SK-N-SH treated with all-trans-retinoic acid at 6 μM for 48 hours (cell line): Measurements from ENCODE around the gene ACTR5.

Experiments
- ATAC-seq: fragments of 200-7000 bp; cut with Tn5 transposase; 3 replicates; pipeline ENCODE4 v1.9.1; 2020; ENCODE audit warnings: mild to moderate bottlenecking, moderate library complexity
- ARNTL ChIP-seq: fragments of 450-650 bp; formaldehyde crosslinking; IDR thresholded peaks from 2 replicates; pipeline ENCODE4 v1.5.0; 2020; ENCODE audit warnings: low read depth, mild to moderate bottlenecking, moderate library complexity, borderline replicate concordance
- BACH2 ChIP-seq: fragments of 250-450 bp; sonication (Bioruptor Pico); IDR thresholded peaks from 2 replicates; pipeline ENCODE4 v1.9.0; 2021; ENCODE audit warnings: mild to moderate bottlenecking, borderline replicate concordance
- CREB5 ChIP-seq: fragments of 250-450 bp; sonication (Bioruptor Pico); IDR thresholded peaks from 2 replicates; pipeline ENCODE4 v1.5.1; 2020; ENCODE audit warnings: low read depth, mild to moderate bottlenecking, moderate library complexity
- CSDC2 ChIP-seq: fragments of 250-450 bp; sonication (Bioruptor Pico); IDR thresholded peaks from 2 replicates; pipeline ENCODE4 v1.5.0; 2020; ENCODE audit warnings: mild to moderate bottlenecking, moderate library complexity
- CSRNP3 ChIP-seq: fragments of 250-450 bp; sonication (Bioruptor Pico); IDR thresholded peaks from 2 replicates; pipeline ENCODE4 v1.5.1; 2021; ENCODE audit warnings: mild to moderate bottlenecking, moderate library complexity
- ESRRG ChIP-seq: fragments of 250-450 bp; sonication (Bioruptor Pico); IDR thresholded peaks from 2 replicates; pipeline ENCODE4 v1.6.1; 2021; ENCODE audit warnings: mild to moderate bottlenecking
- GLIS3 ChIP-seq: fragments of 250-450 bp; sonication (Bioruptor Pico); IDR thresholded peaks from 2 replicates; pipeline ENCODE4 v1.5.0; 2020; ENCODE audit warnings: mild to moderate bottlenecking, moderate library complexity
- ISL1 ChIP-seq: fragments of 250-450 bp; sonication (Bioruptor Pico); IDR thresholded peaks from 2 replicates; pipeline ENCODE4 v2.1.2; 2022; ENCODE audit warnings: mild to moderate bottlenecking, moderate library complexity
- OSR1 ChIP-seq: fragments of 250-450 bp; sonication (Bioruptor Pico); IDR thresholded peaks from 2 replicates; pipeline ENCODE4 v1.8.0; 2022; ENCODE audit warnings: moderate library complexity, mild to moderate bottlenecking, inconsistent platforms
- PPARA ChIP-seq: fragments of 250-450 bp; sonication (Bioruptor Pico); IDR thresholded peaks from 2 replicates; pipeline ENCODE4 v1.5.0; 2020; ENCODE audit warnings: mild to moderate bottlenecking, borderline replicate concordance
- RARB ChIP-seq: fragments of 250-450 bp; sonication (Bioruptor Pico); IDR thresholded peaks from 2 replicates; pipeline ENCODE4 v1.8.0; 2021; ENCODE audit warnings: mild to moderate bottlenecking, moderate library complexity
- SNAI2 ChIP-seq: fragments of 250-450 bp; sonication (Bioruptor Pico); IDR thresholded peaks from 2 replicates; pipeline ENCODE4 v1.5.0; 2020; ENCODE audit warnings: mild to moderate bottlenecking, moderate library complexity
- TCF4 ChIP-seq: fragments of 250-450 bp; sonication (Bioruptor Pico); IDR thresholded peaks from 2 replicates; pipeline ENCODE4 v1.8.0; 2021; ENCODE audit warnings: mild to moderate bottlenecking, moderate library complexity, borderline replicate concordance
- TOX ChIP-seq: fragments of 250-450 bp; sonication (Bioruptor Pico); IDR thresholded peaks from 2 replicates; pipeline ENCODE4 v1.8.0; 2021; ENCODE audit warnings: mild to moderate bottlenecking, moderate library complexity, borderline replicate concordance
- TSHZ2 ChIP-seq: fragments of 250-450 bp; sonication (Bioruptor Pico); IDR thresholded peaks from 2 replicates; pipeline ENCODE4 v1.5.0; 2020; ENCODE audit warnings: mild to moderate bottlenecking, moderate library complexity
- ZC3H10 ChIP-seq: fragments of 250-450 bp; sonication (Bioruptor Pico); IDR thresholded peaks from 2 replicates; pipeline ENCODE4 v1.5.1; 2021; ENCODE audit warnings: mild to moderate bottlenecking, moderate library complexity
- ZFP3 ChIP-seq: fragments of 250-450 bp; sonication (Bioruptor Pico); IDR thresholded peaks from 2 replicates; pipeline ENCODE4 v1.5.0; 2020; ENCODE audit warnings: mild to moderate bottlenecking, moderate library complexity
- ZFP30 ChIP-seq: fragments of 450-650 bp; formaldehyde crosslinking; IDR thresholded peaks from 2 replicates; pipeline ENCODE4 v1.5.0; 2022; ENCODE audit warnings: mild to moderate bottlenecking, moderate library complexity
- ZNF565 ChIP-seq: fragments of 450-650 bp; formaldehyde crosslinking; conservative IDR thresholded peaks from 2 replicates; pipeline ENCODE4 v1.5.0; 2020; ENCODE audit warnings: low read depth, mild to moderate bottlenecking, moderate library complexity
- ZNF70 ChIP-seq: fragments of 450-650 bp; formaldehyde crosslinking; IDR thresholded peaks from 2 replicates; pipeline ENCODE4 v1.5.0; 2020; ENCODE audit warnings: mild to moderate bottlenecking, moderate library complexity
- ZNF8 ChIP-seq: fragments of 450-650 bp; formaldehyde crosslinking; IDR thresholded peaks from 2 replicates; pipeline ENCODE4 v1.5.0; 2020; ENCODE audit warnings: mild to moderate bottlenecking, moderate library complexity

ACTR5 gene

GRCh38 chr20:38727607-38728190 lies 20.6 kb upstream of the ACTR5 start:
- ATAC-seq, result no peak
- TF ChIP-seq ESRRG (CRISPR knock-in tag), result no peak
- TF ChIP-seq PPARA, result no peak
- TF ChIP-seq CSDC2, result no peak
- no peak for TF ChIP-seq ISL1 (CRISPR knock-in tag)
- no peak for TF ChIP-seq ZFP30 (CRISPR knock-in tag)
- TF ChIP-seq GLIS3 (CRISPR knock-in tag), result no peak
- no peak for TF ChIP-seq TOX (CRISPR knock-in tag)
- TF ChIP-seq ZC3H10, result no peak
- TF ChIP-seq ARNTL (CRISPR knock-in tag), result no peak
- no peak for TF ChIP-seq TCF4 (CRISPR knock-in tag)
- TF ChIP-seq OSR1 (CRISPR knock-in tag), result no peak
- no peak for TF ChIP-seq TSHZ2 (CRISPR knock-in tag)
- no peak for TF ChIP-seq ZNF8 (CRISPR knock-in tag)

GRCh38 chr20:38728191-38728781 lies 20.0 kb upstream of the ACTR5 start:
- no peak for ATAC-seq
- TF ChIP-seq CREB5 (CRISPR knock-in tag) (no peak), ESRRG (CRISPR knock-in tag) (no peak), GLIS3 (CRISPR knock-in tag) (no peak), ZNF565 (CRISPR knock-in tag) (no peak), BACH2 (CRISPR knock-in tag) (no peak), TOX (CRISPR knock-in tag) (no peak), CSRNP3 (no peak), CSDC2 (no peak), TSHZ2 (CRISPR knock-in tag) (no peak), OSR1 (CRISPR knock-in tag) (no peak), ZC3H10 (no peak), PPARA (no peak), ZNF8 (CRISPR knock-in tag) (no peak), TCF4 (CRISPR knock-in tag) (no peak), ISL1 (CRISPR knock-in tag) (no peak)

- no peak for ATAC-seq
- TF ChIP-seq ZNF70 (no peak), ESRRG (CRISPR knock-in tag) (no peak), RARB (CRISPR knock-in tag) (no peak), ISL1 (CRISPR knock-in tag) (no peak), SNAI2 (CRISPR knock-in tag) (no peak), PPARA (no peak), CSRNP3 (no peak), ZNF565 (CRISPR knock-in tag) (no peak), ZFP3 (no peak), CREB5 (CRISPR knock-in tag) (no peak)
Measured at GRCh38 chr20:38728911-38729642, 19.2 kb upstream of the ACTR5 start.
